PC-3 (cell line): Measurements from ENCODE around the gene KCP.

Experiments used
- EZH2 ChIP-seq: fragments of 300-600 bp; sonication (generic); IDR thresholded peaks from one replicate; pipeline ENCODE4 v1.6.1; 2017; ENCODE audit warnings: antibody characterized with exemption, mild to moderate bottlenecking, low read length; ENCODE audit not compliant: unreplicated experiment
- EZH2phosphoT487 ChIP-seq: fragments of 300-600 bp; sonication (generic); IDR thresholded peaks from 2 replicates; pipeline ENCODE4 v1.6.1; 2018; ENCODE audit warnings: mild to moderate bottlenecking, antibody characterized with exemption, low read length, borderline replicate concordance
- TF ChIP-seq, protein P1 (sequence below): fragments of 300-600 bp; sonication (generic); conservative IDR thresholded peaks from 2 replicates; pipeline ENCODE4 v1.5.1; 2017; ENCODE audit warnings: antibody characterized with exemption, low read depth, mild to moderate bottlenecking, low read length

DNA sequence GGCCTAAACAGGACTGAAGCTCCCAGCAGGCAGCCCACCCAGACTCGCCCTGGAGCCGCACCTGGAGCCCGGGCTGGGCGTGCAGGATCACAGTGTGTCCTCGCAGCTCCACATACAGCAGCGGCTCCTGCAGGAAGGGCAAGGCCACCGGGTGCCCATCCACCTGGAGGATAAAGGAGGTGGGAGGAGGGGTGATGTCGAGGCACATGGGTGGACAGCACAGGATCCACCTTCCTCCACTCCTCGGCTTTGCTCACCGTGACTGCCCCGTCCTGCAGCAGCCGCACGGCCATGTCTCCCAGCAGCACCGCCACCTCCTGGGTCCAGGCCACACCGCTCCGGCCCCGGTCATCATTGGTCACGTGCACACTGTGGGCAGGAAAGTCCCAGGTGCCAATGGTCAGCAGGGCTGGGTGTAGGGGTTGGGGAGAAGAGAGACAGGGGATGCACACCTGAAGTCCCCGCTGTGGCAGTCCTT, 31.0 kb downstream of the KCP start:
- TF ChIP-seq, protein P1, sequence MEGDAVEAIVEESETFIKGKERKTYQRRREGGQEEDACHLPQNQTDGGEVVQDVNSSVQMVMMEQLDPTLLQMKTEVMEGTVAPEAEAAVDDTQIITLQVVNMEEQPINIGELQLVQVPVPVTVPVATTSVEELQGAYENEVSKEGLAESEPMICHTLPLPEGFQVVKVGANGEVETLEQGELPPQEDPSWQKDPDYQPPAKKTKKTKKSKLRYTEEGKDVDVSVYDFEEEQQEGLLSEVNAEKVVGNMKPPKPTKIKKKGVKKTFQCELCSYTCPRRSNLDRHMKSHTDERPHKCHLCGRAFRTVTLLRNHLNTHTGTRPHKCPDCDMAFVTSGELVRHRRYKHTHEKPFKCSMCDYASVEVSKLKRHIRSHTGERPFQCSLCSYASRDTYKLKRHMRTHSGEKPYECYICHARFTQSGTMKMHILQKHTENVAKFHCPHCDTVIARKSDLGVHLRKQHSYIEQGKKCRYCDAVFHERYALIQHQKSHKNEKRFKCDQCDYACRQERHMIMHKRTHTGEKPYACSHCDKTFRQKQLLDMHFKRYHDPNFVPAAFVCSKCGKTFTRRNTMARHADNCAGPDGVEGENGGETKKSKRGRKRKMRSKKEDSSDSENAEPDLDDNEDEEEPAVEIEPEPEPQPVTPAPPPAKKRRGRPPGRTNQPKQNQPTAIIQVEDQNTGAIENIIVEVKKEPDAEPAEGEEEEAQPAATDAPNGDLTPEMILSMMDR = no peak
- TF ChIP-seq EZH2 (no peak), EZH2phosphoT487 (no peak)
